ENCODE measurements around the gene PILRA.
A peak's percentile ranks its signal among the peaks of the same experiment; 100 is the strongest.

PILRA gene

GRCh38 chr7:100413889-100414288, 40.6 kb downstream of the PILRA start:
- no peak for DNase-seq

GRCh38 chr7:100415448-100415847, 42.2 kb downstream of the PILRA start:
- DNase-seq = no peak

- DNase-seq = no peak
Measured at GRCh38 chr7:100418930-100419659, 45.8 kb downstream of the PILRA start.

GRCh38 chr7:100419660-100420226, 46.5 kb downstream of the PILRA start:
- no peak for DNase-seq

DNA sequence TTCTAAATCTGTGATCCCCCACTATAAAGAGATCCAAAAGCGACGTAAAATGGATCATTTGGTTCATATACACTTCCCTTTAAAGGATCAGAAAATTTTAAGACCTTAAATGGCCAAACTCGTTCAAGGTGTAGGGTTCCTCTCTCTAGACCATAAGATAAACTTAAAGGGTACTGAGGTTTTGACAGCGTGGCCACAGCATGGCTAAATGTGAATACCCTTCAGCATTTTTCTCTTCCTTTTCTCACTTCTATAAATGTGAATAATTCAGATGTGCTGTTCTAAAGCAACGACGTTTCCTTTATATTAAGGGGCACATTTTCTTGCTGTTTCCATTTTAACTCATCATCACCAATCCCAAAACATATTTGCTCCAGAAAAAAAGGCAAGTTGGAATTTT, 50.0 kb downstream of the PILRA start:
- DNase-seq = no peak

DNA sequence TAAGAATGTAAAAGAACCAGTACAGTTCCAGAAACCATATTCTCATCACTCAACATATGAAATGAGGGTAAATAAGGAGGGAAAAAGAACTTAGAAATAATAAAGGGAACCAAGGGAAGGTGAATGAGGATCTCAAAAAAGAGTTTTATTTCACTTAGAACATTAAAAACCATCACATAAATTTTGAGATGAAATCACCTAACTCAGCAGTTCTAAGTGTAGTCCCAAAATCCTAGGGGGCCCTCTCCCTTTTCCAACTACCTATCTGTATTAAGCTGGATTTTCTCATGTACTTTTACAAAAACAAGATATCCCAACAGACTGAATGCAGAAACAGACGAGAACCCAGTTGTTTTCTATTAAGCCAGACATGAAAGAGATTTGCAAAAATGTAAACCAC, 52.1 kb downstream of the PILRA start:
- DNase-seq = no peak

DNA sequence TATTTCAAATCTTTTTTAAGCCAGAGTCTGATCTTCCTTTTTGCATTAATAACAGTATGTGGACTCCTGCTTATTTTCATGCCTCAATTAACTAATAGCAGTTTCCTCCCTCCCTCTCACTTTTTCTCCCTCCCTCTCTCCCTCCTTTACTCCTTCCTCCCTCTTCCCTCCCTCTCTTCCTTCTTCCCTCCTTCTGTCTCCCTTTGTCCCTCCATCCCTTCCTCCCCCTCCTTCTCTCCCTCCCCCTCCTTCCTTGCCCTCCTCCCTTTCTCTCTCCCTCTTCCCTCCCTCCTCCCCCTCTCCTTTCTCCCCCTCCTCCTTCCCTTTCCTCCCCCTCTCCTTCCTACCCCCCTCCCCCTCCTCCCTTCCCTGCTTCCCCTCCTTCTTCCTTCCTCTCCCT, 53.2 kb downstream of the PILRA start:
- DNase-seq = no peak

DNA sequence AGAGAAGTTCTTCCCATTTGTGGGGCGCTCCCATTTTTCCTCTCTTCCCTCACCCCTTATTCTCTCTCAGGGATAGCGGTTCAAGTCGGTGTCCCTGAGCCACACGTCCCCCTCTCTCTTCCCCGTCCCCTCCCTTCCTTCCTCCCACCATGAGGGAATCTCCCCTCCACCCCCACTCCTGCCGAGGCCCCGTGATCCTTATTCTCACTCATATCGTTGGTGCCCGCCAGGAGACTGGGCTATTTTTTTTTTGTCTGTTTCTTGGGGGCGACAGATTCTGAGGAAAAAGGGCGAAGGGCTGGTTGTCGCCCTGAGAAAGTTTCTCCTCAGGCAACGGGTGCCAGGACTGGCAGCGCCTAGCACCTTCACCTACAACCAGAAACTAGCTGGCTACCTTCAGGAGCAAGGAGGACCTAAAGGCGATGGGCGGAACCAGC, 54.5 kb downstream of the PILRA start:
- DNase-seq = no peak

- DNase-seq = peak; percentile 93
Measured at GRCh38 chr7:100428199-100428966, 55.1 kb downstream of the PILRA start, which contains the start of gene ZCWPW1. Gene ZCWPW1, minus strand, starts transcription at chr7:100428703. Its CDS starts 8,054 bp downstream, at chr7:100420649.

DNA sequence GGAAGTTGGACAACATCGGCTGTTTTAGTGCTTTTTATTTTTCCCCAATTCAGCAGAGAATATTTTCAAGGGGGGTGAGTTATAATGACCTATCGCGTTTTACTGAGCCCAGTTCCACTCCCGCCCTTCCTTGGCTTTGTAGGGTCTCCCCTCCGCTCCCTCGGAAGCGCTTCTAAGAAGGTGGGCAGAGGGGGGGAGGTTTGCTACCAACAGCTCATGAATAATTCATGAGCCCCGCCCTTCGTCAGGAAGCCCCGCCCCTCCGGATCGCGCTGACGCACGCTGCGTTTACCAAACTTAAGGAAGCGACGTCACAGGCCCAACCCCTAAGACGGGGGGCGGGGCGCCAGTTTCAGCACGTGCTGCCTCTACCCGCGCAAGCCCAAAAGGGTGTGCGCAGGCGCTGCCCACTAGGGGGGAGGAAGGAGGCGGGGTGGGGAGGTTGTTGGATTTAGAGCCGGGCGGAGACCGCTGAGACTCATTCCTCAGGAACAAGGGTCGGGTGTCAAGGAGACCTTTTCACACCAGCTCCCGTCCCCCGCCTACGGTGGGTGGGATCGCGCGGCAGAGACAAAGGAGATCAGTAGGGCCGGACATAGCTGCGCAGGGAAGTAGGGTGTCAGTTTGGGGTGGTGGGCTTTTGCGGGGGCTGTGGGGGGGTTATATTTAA, 55.8 kb downstream of the PILRA start:
- DNase-seq = peak; percentile 99

GRCh38 chr7:100429637-100430492, 56.6 kb downstream of the PILRA start, which contains the start of gene MEPCE:
Gene MEPCE, plus strand, starts transcription at chr7:100429831. Its CDS starts 188 bp downstream, at chr7:100430019.
- DNase-seq = peak; percentile 68

- no peak for DNase-seq
Measured at GRCh38 chr7:100430493-100431285, 57.4 kb downstream of the PILRA start.

- no peak for DNase-seq
Measured at GRCh38 chr7:100431286-100431735, 58.0 kb downstream of the PILRA start.

GRCh38 chr7:100432053-100432452, 58.8 kb downstream of the PILRA start:
- DNase-seq = no peak

DNA sequence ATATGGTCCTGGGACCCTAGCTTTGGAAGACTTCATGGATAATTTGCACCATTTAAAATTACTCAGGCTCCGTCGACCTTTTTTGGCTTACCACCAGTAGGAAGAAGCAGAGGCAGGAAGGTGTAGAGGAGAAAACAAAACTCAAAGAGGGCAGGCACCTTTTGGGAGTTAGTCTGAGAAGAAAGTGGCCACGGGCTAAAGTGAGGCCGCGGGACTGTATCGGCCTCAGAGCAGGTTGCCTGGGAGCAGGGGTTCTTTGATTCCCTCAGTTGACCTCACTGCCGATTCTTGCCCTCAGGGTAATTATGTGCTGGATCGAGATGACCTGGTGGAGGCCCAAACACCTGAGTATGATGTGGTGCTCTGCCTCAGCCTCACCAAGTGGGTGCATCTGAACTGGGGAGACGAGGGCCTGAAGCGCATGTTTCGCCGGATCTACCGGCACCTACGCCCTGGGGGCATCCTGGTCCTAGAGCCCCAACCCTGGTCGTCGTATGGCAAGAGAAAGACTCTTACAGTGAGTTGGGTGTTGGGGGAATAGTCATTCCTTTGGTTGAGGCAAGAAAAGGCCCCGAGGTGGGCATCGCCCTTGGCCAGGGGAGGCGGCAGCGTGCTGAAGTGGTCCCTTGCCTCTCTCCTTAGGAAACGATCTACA, 59.5 kb downstream of the PILRA start:
- no peak for DNase-seq

DNA sequence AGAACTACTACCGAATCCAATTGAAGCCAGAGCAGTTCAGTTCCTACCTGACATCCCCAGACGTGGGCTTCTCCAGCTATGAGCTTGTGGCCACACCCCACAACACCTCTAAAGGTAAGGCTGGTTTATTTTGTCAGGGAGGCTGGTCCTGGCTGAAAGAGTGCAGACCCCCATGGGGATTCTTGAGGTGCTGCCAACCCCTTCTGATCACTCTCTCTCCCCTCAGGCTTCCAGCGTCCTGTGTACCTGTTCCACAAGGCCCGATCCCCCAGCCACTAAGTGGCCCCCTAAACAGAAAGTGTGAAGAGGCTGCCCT, 59.9 kb downstream of the PILRA start:
- no peak for DNase-seq

GRCh38 chr7:100433592-100434296, 60.5 kb downstream of the PILRA start:
- no peak for DNase-seq

GRCh38 chr7:100434297-100435144, 61.2 kb downstream of the PILRA start:
- no peak for DNase-seq

All from NCI-H1417 treated with DMSO at 0.1 percent for 48 hours (cell line).